ENCODE measurements around the gene SH3PXD2A. TPM values are rescaled to one million over a fixed set of nuclear protein-coding genes. Genes with fewer than 3 reads are reported as not detected.

SH3PXD2A gene
- total RNA-seq, 1 donor from 2014 or later: 56.2 TPM

- H3K27ac ChIP-seq: peak overlapping the region; percentile 94
- intact Hi-C loops (cut with DNase I): no loop called here
Observed at GRCh38 chr10:103671126-103671895, 184.1 kb downstream of the SH3PXD2A start.

DNA sequence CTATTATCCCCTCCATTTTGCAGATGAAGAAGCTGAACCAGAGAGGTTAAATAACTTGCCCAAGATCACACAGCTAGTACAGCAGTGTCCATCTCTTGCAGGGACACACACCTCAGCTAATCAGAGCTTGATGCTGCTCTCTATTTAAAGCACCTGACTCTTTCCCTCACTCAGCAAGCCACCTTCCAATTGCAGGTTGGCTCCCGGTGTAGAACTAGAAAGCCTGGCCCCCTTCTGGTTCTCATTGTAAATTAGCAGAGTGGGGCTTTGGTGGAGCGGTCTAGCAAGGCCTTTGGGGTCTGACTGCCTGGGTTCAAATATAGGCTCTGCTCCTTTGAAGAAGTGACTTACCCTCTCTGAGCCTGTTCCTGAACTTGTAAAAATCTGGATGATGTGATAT, 185.4 kb downstream of the SH3PXD2A start:
- Histone ChIP-seq H3K4me3 (no peak overlapping the region), H3K4me1 (peaks cover 66% of the 10 kb centered on the region), H3K9me3 (no peaks in the 10 kb centered on the region), H3K27ac (peak overlapping the region; percentile 94), H3K36me3 (no peaks in the 10 kb centered on the region), H3K27me3 (no peaks in the 10 kb centered on the region)
- intact Hi-C loops (cut with DNase I): no loop called here
- no peak for DNase-seq (ENCODE audit: extremely low spot score in 2 of 2)
- no peak for TF ChIP-seq POLR2A (IDR thresholded peaks at IDR 0.05)
- TF ChIP-seq, protein P1, sequence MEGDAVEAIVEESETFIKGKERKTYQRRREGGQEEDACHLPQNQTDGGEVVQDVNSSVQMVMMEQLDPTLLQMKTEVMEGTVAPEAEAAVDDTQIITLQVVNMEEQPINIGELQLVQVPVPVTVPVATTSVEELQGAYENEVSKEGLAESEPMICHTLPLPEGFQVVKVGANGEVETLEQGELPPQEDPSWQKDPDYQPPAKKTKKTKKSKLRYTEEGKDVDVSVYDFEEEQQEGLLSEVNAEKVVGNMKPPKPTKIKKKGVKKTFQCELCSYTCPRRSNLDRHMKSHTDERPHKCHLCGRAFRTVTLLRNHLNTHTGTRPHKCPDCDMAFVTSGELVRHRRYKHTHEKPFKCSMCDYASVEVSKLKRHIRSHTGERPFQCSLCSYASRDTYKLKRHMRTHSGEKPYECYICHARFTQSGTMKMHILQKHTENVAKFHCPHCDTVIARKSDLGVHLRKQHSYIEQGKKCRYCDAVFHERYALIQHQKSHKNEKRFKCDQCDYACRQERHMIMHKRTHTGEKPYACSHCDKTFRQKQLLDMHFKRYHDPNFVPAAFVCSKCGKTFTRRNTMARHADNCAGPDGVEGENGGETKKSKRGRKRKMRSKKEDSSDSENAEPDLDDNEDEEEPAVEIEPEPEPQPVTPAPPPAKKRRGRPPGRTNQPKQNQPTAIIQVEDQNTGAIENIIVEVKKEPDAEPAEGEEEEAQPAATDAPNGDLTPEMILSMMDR (IDR thresholded peaks at IDR 0.05): no peak
- no peak for TF ChIP-seq POLR2AphosphoS5 (IDR thresholded peaks at IDR 0.05; ENCODE audit: insufficient read depth in 1 of 2, low read depth in 1 of 2)

More at GRCh38 chr10:103671126-103671895, 184.1 kb downstream of the SH3PXD2A start:
- Histone ChIP-seq H3K9me3 (no peaks in the 10 kb centered on the region), H3K4me3 (no peak overlapping the region), H3K4me1 (peaks cover 65% of the 10 kb centered on the region), H3K27me3 (no peaks in the 10 kb centered on the region), H3K36me3 (no peaks in the 10 kb centered on the region)
- no peak for DNase-seq (ENCODE audit: extremely low spot score in 2 of 2)
- no peak for TF ChIP-seq POLR2A (IDR thresholded peaks at IDR 0.05)
- TF ChIP-seq, protein P1 (IDR thresholded peaks at IDR 0.05): no peak
- peak in 1 of 2 donors; percentile 26 for TF ChIP-seq POLR2AphosphoS5 (IDR thresholded peaks at IDR 0.05; ENCODE audit: insufficient read depth in 1 of 2, low read depth in 1 of 2)

- no peak for DNase-seq (ENCODE audit: extremely low spot score in 2 of 2)
- H3K27me3 ChIP-seq: no peaks in the 10 kb centered on the region
- no peaks in the 10 kb centered on the region for H3K36me3 ChIP-seq
- intact Hi-C loops (cut with DNase I): no loop called here
- H3K4me1 ChIP-seq: peaks cover 68% of the 10 kb centered on the region
- H3K9me3 ChIP-seq: no peaks in the 10 kb centered on the region
- TF ChIP-seq POLR2AphosphoS5 (IDR thresholded peaks at IDR 0.05; ENCODE audit: insufficient read depth in 1 of 2, low read depth in 1 of 2): no peak
- TF ChIP-seq POLR2A (IDR thresholded peaks at IDR 0.05): no peak
- TF ChIP-seq, protein P1 (IDR thresholded peaks at IDR 0.05): no peak
- H3K4me3 ChIP-seq: no peak overlapping the region
- H3K27ac ChIP-seq: peak overlapping the region; percentile 94
Observed at GRCh38 chr10:103669243-103669929, 186.0 kb downstream of the SH3PXD2A start.

DNA sequence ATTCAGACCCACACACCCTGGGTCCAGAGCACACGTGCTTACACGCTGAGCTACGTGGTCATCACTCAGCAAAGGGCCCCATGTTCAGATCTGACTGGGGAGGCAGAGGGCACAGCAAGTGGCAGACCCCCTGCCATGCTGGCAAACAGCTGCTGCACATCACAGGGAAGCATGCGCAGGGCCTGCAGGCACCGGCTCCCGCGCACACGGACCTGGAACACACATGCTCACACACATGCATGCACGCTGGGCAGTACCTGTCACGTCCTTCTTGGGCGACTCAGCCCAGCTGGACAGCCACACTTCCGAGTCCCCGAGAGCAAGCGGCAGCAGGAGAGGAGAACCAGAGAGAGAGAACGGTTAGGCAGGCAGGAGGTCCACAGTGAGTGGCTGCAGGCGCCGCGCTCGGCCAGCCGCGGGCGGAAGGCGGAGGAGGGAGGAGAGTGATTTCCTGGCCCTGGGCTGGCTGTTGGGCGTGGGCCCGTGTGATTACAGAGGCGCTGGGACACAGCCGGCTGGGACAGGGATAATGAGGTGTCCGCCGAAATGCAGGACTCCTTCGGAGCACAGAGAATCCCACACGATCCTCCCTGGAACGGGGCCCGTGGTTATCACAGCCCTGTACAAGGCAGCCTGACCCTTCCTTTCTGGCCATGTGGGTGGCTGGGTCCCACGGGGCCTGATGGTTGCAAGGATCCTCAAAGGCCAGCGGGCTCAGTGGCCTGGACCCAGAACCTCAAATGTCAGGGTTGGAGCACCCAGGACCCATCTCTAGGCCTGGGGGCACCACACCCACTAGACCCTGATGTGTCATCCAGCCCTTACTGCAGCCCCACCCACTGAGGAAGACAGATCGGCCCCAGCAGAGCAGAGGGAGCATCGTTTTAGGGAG, 186.8 kb downstream of the SH3PXD2A start:
- no peak for DNase-seq (ENCODE audit: extremely low spot score in 2 of 2)
- H3K4me1 ChIP-seq: peaks cover 75% of the 10 kb centered on the region
- intact Hi-C loops (cut with DNase I): no loop called here

More for the DNA sequence above, 186.8 kb downstream of the SH3PXD2A start:
- no peaks in the 10 kb centered on the region for H3K36me3 ChIP-seq
- peak overlapping the region; percentile 94 for H3K27ac ChIP-seq
- H3K27me3 ChIP-seq: no peaks in the 10 kb centered on the region
- H3K4me3 ChIP-seq: peak overlapping the region; percentile 18 to 30
- H3K9me3 ChIP-seq: no peaks in the 10 kb centered on the region
- TF ChIP-seq POLR2A (IDR thresholded peaks at IDR 0.05) (peak in 1 of 2 donors; percentile 8), POLR2AphosphoS5 (IDR thresholded peaks at IDR 0.05; ENCODE audit: insufficient read depth in 1 of 2, low read depth in 1 of 2) (peak in 1 of 2 donors; percentile 77)
- TF ChIP-seq, protein P1 (IDR thresholded peaks at IDR 0.05): no peak
